Progenitor cell of endocrine pancreas (in vitro differentiated cells): Measurements from ENCODE around the gene RFX3. TPM values are rescaled to one million over a fixed set of nuclear protein-coding genes. Genes with fewer than 3 reads are reported as not detected.

Source experiments
- DNase-seq: peaks from one replicate; pipeline ENCODE4 v3.0.0; 2021; ENCODE audit warnings: low spot score; ENCODE audit not compliant: unreplicated experiment
- H3K27ac Mint-ChIP-seq: 2 replicates; pipeline ENCODE4 v1.8.0; 2021; ENCODE audit warnings: mild to moderate bottlenecking, moderate library complexity, mixed read lengths
- H3K27me3 Mint-ChIP-seq: 2 replicates; pipeline ENCODE4 v1.8.0; 2021; ENCODE audit warnings: mixed read lengths
- H3K36me3 Mint-ChIP-seq: 2 replicates; pipeline ENCODE4 v1.8.0; 2022; ENCODE audit warnings: mixed read lengths; ENCODE audit not compliant: insufficient read depth
- H3K4me1 Mint-ChIP-seq: 2 replicates; pipeline ENCODE4 v1.8.0; 2021; ENCODE audit warnings: low read depth, mixed read lengths
- H3K4me3 Mint-ChIP-seq: 2 replicates; pipeline ENCODE4 v1.8.0; 2021; ENCODE audit warnings: low read depth, mild to moderate bottlenecking, moderate library complexity, mixed read lengths
- H3K9me3 Mint-ChIP-seq: 2 replicates; pipeline ENCODE4 v1.8.0; 2021; ENCODE audit warnings: low read depth, mixed read lengths
- total RNA-seq: library from RNA; stranded (reverse); gene quantifications from 2 replicates; pipeline ENCODE4 v1.2.1, GENCODE V29; 2021
- TF ChIP-seq, protein P1 (sequence below): fragments of 200-600 bp; sonication (generic); IDR thresholded peaks from one replicate; pipeline ENCODE4 v1.5.0; 2021; ENCODE audit warnings: antibody characterized with exemption, mild to moderate bottlenecking; ENCODE audit not compliant: unreplicated experiment

RFX3 gene
- total RNA-seq, 1 donor from 2014 or later, result 53.9 TPM

DNA sequence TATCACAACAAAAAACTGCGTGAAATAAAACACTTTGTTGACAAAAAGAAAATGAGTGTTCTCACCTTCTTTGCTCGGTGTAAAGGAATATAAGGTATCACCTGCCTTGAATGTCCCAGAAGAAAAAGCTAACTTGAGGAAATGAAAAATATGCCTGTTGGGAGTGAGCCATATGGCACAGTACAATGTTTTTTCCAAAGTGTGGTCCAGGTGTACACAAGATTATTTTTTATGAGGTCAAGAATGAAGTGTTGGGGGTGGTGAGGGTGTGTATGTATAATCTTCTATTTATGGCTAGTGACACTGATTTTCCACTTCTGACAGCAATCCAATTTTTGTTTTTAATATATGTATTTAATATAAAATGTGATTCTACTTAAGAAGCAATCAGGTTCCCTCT, 134.4 kb downstream of the RFX3 start:
- no peak for DNase-seq
- peaks cover 40% of the 10 kb centered on the region for H3K36me3 Mint-ChIP-seq
- TF ChIP-seq, protein P1, sequence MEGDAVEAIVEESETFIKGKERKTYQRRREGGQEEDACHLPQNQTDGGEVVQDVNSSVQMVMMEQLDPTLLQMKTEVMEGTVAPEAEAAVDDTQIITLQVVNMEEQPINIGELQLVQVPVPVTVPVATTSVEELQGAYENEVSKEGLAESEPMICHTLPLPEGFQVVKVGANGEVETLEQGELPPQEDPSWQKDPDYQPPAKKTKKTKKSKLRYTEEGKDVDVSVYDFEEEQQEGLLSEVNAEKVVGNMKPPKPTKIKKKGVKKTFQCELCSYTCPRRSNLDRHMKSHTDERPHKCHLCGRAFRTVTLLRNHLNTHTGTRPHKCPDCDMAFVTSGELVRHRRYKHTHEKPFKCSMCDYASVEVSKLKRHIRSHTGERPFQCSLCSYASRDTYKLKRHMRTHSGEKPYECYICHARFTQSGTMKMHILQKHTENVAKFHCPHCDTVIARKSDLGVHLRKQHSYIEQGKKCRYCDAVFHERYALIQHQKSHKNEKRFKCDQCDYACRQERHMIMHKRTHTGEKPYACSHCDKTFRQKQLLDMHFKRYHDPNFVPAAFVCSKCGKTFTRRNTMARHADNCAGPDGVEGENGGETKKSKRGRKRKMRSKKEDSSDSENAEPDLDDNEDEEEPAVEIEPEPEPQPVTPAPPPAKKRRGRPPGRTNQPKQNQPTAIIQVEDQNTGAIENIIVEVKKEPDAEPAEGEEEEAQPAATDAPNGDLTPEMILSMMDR, result no peak
- no peaks in the 10 kb centered on the region for H3K27me3 Mint-ChIP-seq
- H3K27ac Mint-ChIP-seq, result no peak overlapping the region
- H3K4me3 Mint-ChIP-seq, result no peak overlapping the region
- peaks cover 12% of the 10 kb centered on the region for H3K9me3 Mint-ChIP-seq
- H3K4me1 Mint-ChIP-seq, result no peaks in the 10 kb centered on the region

DNA sequence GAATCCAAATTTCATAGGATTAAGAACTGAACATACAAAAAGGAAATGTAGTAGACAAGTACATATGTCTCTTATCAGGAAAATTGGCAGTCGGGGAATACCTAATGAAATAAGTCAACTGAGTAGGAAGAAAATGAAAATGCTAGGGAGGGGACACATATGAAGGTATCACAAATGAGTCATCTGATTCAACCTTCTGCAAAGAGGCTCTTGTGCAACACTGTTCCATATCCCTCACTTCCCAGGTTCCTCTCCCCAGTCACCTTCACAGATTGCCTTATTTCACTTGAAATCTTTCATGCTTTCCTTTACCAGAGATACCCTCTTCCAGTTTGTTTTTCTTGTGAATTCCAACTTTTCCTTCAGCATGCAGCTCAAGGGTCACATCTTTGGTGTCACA, 139.0 kb downstream of the RFX3 start:
- no peak for DNase-seq
- TF ChIP-seq, protein P1, result no peak
- Mint-ChIP-seq H3K4me1 (no peaks in the 10 kb centered on the region), H3K27me3 (no peaks in the 10 kb centered on the region), H3K4me3 (no peak overlapping the region), H3K36me3 (peaks cover 29% of the 10 kb centered on the region), H3K27ac (no peak overlapping the region), H3K9me3 (peaks cover 12% of the 10 kb centered on the region)

DNA sequence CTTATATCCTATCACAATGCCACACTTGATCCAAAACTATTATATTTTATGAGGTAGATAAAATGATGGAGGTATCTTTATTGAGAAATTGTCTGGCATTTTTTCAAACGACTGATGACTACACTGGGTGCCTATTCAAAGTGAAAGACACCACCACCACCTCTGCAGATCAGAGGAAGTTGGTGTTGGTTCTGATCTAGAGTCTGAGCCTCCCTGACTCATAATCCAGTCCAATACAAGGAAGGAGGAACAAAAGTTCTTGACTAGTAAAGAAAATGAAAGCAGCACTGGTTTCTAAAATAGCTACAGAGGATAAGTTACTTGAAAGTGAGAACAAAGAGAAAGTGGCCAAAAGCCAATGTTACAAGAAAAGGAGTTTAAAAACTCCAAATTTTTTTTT, 139.9 kb downstream of the RFX3 start:
- Mint-ChIP-seq H3K27me3 (no peaks in the 10 kb centered on the region), H3K27ac (no peak overlapping the region), H3K4me3 (no peak overlapping the region), H3K9me3 (peaks cover 9% of the 10 kb centered on the region), H3K4me1 (no peaks in the 10 kb centered on the region), H3K36me3 (peaks cover 22% of the 10 kb centered on the region)
- no peak for DNase-seq
- TF ChIP-seq, protein P1, result no peak

DNA sequence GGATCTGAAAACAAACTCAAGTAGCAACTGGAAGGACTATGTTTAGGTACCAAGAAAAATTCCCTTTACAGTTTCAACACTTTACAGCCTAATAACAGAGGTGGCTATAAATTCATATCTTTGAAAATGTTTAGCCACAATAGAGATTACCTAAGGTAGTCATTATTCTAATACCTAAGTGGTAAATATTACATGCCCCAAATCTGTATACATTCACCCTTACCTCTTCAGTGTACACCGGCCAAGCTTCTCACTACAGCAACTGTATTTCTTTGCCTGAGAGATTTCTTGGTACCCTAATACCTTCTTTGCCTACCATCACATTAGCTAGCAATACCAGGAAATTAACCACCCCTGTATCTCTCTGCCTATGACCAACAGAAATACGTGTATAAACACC, 154.0 kb downstream of the RFX3 start:
- Mint-ChIP-seq H3K27me3 (no peaks in the 10 kb centered on the region), H3K36me3 (no peaks in the 10 kb centered on the region), H3K9me3 (no peaks in the 10 kb centered on the region), H3K4me3 (no peak overlapping the region), H3K4me1 (peaks cover 1% of the 10 kb centered on the region), H3K27ac (no peak overlapping the region)
- no peak for DNase-seq
- TF ChIP-seq, protein P1, result no peak

DNA sequence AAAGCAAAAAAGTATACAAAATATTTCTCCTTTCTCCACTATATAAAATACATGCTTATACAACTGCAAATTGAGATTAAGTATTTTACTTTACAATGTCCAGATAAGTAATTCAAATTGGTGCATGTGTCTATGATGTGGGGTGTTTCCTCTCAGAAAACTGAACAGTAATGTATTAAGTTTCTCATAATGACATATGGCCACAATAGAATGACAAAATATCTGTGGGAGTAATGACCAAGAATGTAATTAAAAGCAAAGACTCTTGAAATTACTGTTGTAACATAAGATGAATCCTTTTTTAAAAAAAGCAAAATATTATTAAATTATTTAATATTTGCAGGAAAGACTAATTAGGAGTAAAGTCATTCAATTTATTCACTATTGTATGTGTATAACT, 155.1 kb downstream of the RFX3 start:
- H3K36me3 Mint-ChIP-seq, result no peaks in the 10 kb centered on the region
- no peaks in the 10 kb centered on the region for H3K9me3 Mint-ChIP-seq
- TF ChIP-seq, protein P1, result no peak
- peaks cover 1% of the 10 kb centered on the region for H3K4me1 Mint-ChIP-seq
- DNase-seq, result no peak
- H3K27me3 Mint-ChIP-seq, result no peaks in the 10 kb centered on the region
- H3K27ac Mint-ChIP-seq, result no peak overlapping the region
- no peak overlapping the region for H3K4me3 Mint-ChIP-seq
